Activated T-cell treated with anti-CD3 and anti-CD28 coated beads, Interleukin-2, amount 50 U/mL, for 24 hours (primary cell): ENCODE measurements around the gene NGFR.
A peak's percentile ranks its signal among the peaks of the same experiment; 100 is the strongest.

Experiments
- DNase-seq: peaks from one replicate; pipeline ENCODE4 v3.0.0-alpha.2; 2020
- H3K27ac Mint-ChIP-seq: 2 replicates; pipeline ENCODE4 v1.8.0; 2020; ENCODE audit warnings: mild to moderate bottlenecking, mixed read lengths
- H3K27me3 Mint-ChIP-seq: 2 replicates; pipeline ENCODE4 v1.8.0; 2020; ENCODE audit warnings: mixed read lengths
- H3K36me3 Mint-ChIP-seq: 2 replicates; pipeline ENCODE4 v1.8.0; 2020; ENCODE audit warnings: low read depth, mixed read lengths
- H3K4me1 Mint-ChIP-seq: 2 replicates; pipeline ENCODE4 v1.8.0; 2020; ENCODE audit warnings: low read depth, mixed read lengths
- H3K4me3 Mint-ChIP-seq: 2 replicates; pipeline ENCODE4 v1.8.0; 2020; ENCODE audit warnings: mild to moderate bottlenecking, moderate library complexity, mixed read lengths
- H3K9me3 Mint-ChIP-seq: 2 replicates; pipeline ENCODE4 v1.8.0; 2020; ENCODE audit warnings: mixed read lengths

NGFR gene

DNA sequence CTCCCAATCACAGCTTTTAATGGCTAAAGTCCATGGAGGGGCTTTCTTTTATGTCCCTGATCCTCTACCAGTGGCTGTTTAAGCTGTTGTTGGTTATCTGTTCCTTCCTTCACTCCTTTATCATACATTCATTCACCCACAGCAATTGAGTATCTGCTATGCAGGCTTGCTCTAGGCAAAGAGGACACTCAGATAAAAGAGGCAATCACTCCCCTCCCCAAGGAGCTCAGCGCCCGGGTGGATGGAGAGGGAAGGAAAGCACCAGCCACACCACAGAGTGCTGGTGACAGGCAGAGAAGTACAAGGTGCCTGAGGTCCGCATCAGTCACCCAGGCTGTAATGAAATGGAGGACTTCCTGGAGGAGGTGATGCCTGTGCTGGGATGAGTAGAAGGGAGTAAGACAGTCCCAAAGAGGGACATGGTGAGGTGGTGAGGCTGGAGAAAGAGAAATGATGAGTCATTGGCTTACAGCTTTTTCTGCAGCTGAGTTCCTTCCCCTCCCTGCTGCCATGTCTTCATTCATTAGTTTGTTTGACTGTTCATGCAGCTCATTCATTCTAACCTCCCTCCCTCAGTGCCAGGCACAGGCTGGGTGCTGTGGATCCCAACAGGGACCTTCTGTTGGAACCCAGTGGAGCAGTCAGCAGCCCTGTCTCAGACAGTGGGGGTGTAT is 12.8 kb upstream of the NGFR start:
- H3K27ac Mint-ChIP-seq = no peak overlapping the region
- H3K36me3 Mint-ChIP-seq = no peaks in the 10 kb centered on the region
- DNase-seq = no peak
- no peaks in the 10 kb centered on the region for H3K9me3 Mint-ChIP-seq
- peaks cover 6% of the 10 kb centered on the region for H3K4me1 Mint-ChIP-seq
- H3K27me3 Mint-ChIP-seq = peaks cover 69% of the 10 kb centered on the region
- no peak overlapping the region for H3K4me3 Mint-ChIP-seq

DNA sequence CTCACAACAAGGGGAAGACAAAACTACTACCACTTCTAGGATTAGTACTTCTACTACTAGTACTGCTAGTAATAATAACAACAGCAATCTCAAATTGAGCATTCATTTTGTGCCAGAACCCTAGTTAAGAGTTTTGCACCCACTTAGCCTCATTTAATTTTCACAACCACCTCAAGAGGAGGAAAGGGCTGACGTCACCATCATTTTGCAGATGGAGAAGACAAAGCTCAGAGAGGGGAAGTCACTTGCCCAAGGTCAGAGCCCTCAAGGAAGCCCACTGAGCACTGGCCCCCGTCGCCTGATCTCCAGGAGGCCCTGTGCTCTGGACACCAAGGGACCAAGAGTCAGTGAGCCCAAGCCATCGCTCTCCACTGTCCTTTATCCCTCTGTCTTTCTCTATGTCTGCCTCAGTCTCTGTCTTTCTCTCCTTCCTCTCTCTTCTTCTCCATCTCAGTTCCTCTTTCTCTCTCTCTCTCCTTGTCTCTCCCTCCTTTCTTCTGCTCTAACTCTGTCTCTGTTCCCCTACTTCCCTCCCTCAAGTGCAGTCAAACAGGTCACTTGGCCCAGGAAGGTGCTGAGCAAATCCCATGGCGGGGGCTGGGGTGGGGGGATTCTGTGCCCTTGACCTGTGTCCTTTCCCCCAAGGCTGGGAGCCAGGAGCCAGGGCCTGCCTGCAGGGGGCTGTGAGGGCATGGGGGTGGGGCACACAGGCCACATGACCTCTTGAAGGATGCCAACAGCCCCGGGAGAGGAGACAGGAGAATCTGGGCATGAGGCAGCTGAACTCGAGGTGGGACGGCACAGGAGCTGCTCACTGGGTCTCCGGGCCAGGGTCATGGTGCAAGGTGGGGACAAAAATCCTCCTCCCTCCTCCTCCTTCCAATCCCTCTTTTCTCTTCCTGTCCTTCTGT is 11.2 kb upstream of the NGFR start:
- peaks cover 6% of the 10 kb centered on the region for H3K4me1 Mint-ChIP-seq
- no peak for DNase-seq
- no peak overlapping the region for H3K4me3 Mint-ChIP-seq
- H3K9me3 Mint-ChIP-seq = no peaks in the 10 kb centered on the region
- no peak overlapping the region for H3K27ac Mint-ChIP-seq
- H3K27me3 Mint-ChIP-seq = peaks cover 65% of the 10 kb centered on the region
- no peaks in the 10 kb centered on the region for H3K36me3 Mint-ChIP-seq

DNA sequence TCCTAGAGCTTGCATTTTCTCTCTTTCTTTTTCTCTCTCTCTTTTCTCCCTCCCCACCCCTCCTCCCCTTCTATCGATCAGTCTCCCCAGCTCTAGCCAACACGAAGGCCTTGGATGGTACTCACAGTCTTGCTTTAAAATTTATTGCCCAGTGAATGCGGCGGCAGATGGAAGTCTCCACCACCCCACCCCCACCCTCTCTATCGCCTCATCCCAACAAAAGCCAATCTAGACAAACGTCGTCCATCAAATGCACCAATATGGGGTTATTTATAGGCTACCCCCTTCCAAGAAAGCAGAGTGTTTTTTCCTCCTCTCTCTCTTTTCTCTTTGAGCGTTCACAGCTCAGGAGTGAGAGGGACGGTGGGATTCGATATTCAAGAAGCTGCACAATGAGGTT is 10.5 kb upstream of the NGFR start:
- no peak for DNase-seq
- H3K9me3 Mint-ChIP-seq = no peaks in the 10 kb centered on the region
- H3K36me3 Mint-ChIP-seq = no peaks in the 10 kb centered on the region
- no peak overlapping the region for H3K4me3 Mint-ChIP-seq
- peaks cover 6% of the 10 kb centered on the region for H3K4me1 Mint-ChIP-seq
- peaks cover 63% of the 10 kb centered on the region for H3K27me3 Mint-ChIP-seq
- no peak overlapping the region for H3K27ac Mint-ChIP-seq

DNA sequence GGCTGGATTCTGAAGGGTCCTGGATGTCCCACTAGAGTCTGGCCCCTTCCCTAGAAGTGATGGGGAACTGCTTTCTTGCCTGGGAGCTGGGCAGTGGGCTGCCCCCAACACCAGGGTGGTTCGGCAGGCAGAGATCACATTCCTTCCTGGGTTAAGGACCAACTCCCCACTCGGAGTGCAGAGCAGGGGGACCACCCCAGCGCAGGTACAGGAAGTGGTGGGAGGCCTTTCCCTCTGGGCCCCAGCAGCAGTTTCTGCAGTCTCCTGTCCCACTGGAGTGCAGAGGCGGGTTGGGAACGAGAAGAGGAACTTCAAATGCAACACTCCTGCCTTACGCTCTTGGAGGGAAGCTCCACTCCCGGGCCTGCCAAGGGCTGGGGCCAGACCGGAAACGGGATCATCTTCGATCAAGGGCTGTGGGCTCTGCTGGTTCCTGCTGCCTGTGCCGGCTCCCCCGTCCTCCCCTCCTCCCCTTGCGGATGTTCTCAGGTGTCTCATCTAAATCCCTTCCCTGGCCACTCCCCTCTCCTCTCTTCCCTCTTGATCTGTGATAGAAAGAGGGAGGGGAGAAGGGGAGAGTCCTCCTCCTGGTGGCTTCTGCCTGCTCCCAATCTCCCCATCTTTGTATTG is 9.0 kb upstream of the NGFR start:
- no peak overlapping the region for H3K4me3 Mint-ChIP-seq
- peaks cover 6% of the 10 kb centered on the region for H3K4me1 Mint-ChIP-seq
- peaks cover 61% of the 10 kb centered on the region for H3K27me3 Mint-ChIP-seq
- no peaks in the 10 kb centered on the region for H3K9me3 Mint-ChIP-seq
- H3K27ac Mint-ChIP-seq = no peak overlapping the region
- H3K36me3 Mint-ChIP-seq = no peaks in the 10 kb centered on the region
- DNase-seq = no peak

DNA sequence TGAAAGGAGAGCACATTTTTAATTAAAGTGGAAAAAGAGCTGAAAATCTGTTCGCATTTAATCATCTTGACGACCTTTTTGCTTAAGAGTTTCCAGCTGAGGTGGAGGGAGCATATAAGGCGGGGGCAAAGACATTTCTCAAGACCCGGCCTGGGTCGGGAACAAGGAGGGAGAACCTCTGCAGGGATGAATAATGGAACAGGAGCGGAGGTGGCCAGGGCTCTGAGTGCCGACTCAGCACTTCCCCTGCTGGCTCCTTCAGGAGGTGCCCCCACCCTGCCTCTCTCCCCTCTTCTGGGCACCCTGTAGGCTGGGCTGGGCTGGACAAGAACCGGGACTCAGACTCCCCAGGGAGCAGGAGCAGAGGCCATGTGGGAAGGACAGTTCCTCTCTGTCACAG is 7.9 kb upstream of the NGFR start:
- Mint-ChIP-seq H3K4me3 (no peak overlapping the region), H3K27me3 (peaks cover 62% of the 10 kb centered on the region), H3K36me3 (no peaks in the 10 kb centered on the region), H3K27ac (no peak overlapping the region), H3K9me3 (no peaks in the 10 kb centered on the region), H3K4me1 (peaks cover 6% of the 10 kb centered on the region)
- DNase-seq = no peak

DNA sequence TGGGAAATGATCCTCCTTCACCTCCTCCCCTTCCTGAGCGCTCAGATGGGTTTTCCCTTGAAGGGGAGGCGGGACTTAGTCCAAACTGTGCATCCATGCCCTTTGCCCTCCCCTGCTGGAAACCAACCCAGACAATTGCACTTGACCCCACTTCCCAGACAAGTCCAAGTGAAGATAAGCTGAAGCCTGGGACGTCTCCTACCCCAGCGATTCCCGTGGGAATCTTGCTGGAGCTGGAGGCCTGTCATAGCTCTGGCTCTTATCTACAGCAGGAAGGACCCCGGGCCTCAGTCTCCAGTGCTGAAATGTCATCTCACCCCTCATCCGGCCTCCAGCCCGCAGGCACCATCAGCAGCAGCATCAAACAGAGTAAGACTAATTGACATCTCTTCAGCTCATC is 6.5 kb upstream of the NGFR start:
- no peak overlapping the region for H3K4me3 Mint-ChIP-seq
- peaks cover 55% of the 10 kb centered on the region for H3K27me3 Mint-ChIP-seq

GRCh38 chr17:49489348-49489747 is 5.7 kb upstream of the NGFR start:
- peaks cover 56% of the 10 kb centered on the region for H3K27me3 Mint-ChIP-seq
- H3K4me1 Mint-ChIP-seq = peaks cover 7% of the 10 kb centered on the region

More for the DNA sequence above, 6.5 kb upstream of the NGFR start:
- Mint-ChIP-seq H3K36me3 (no peaks in the 10 kb centered on the region), H3K4me1 (peaks cover 6% of the 10 kb centered on the region), H3K27ac (no peak overlapping the region), H3K9me3 (no peaks in the 10 kb centered on the region)
- no peak for DNase-seq

DNA sequence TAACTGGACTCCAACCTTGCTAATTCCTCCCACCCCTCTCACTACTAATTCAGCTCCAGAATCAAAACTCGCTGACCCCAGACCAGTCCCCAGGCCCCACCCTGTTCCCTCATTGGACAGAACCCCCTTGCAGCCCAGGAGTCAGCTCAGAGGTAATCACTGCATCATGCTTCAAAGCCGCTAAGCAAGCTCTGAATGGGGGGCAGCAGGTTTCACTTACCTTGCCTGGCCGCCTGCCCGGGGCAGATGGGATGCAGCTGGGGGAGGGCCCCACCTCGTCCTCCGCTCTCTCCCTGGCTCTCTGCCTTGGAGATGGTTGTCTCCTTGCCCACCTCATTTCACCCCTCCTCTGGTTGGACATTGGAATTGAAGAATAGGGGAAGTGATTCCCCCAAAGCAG is 4.8 kb upstream of the NGFR start:
- no peaks in the 10 kb centered on the region for H3K9me3 Mint-ChIP-seq
- H3K36me3 Mint-ChIP-seq = no peaks in the 10 kb centered on the region
- no peak overlapping the region for H3K27ac Mint-ChIP-seq
- peaks cover 11% of the 10 kb centered on the region for H3K4me1 Mint-ChIP-seq
- no peak overlapping the region for H3K4me3 Mint-ChIP-seq
- peaks cover 52% of the 10 kb centered on the region for H3K27me3 Mint-ChIP-seq
- DNase-seq = no peak

More at GRCh38 chr17:49489348-49489747, 5.7 kb upstream of the NGFR start:
- Mint-ChIP-seq H3K27ac (no peak overlapping the region), H3K9me3 (no peaks in the 10 kb centered on the region), H3K4me3 (no peak overlapping the region), H3K36me3 (no peaks in the 10 kb centered on the region)
- no peak for DNase-seq

GRCh38 chr17:49491192-49491769 is 3.8 kb upstream of the NGFR start:
- peaks cover 51% of the 10 kb centered on the region for H3K27me3 Mint-ChIP-seq
- H3K9me3 Mint-ChIP-seq = no peaks in the 10 kb centered on the region
- no peak overlapping the region for H3K27ac Mint-ChIP-seq
- no peak for DNase-seq
- no peaks in the 10 kb centered on the region for H3K36me3 Mint-ChIP-seq
- peaks cover 15% of the 10 kb centered on the region for H3K4me1 Mint-ChIP-seq
- no peak overlapping the region for H3K4me3 Mint-ChIP-seq

- H3K36me3 Mint-ChIP-seq = no peaks in the 10 kb centered on the region
- peak overlapping the region; percentile 67 for H3K4me3 Mint-ChIP-seq
- H3K9me3 Mint-ChIP-seq = no peaks in the 10 kb centered on the region
- peaks cover 55% of the 10 kb centered on the region for H3K27me3 Mint-ChIP-seq
- no peak overlapping the region for H3K27ac Mint-ChIP-seq
- H3K4me1 Mint-ChIP-seq = peaks cover 28% of the 10 kb centered on the region
- no peak for DNase-seq
Measured at GRCh38 chr17:49494399-49494985, 601 bp upstream of the NGFR start.

DNA sequence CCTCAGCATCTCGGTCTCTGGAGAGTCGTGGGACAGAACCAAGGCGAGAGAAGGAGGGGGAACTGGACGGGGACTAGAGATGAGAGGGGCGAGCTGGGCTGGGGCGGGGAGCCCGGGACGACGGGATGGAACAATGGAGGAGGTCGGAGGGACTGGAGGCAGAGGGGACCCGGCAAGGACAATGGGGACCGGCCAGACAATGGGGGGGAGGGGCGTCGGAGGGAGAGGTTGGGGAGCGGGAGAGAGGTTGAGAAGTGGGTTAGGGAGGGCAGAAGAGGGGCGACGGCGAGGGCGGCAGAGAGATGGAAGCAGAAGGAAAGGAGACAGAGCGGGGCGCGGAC is 719 bp downstream of the NGFR start:
- Mint-ChIP-seq H3K27me3 (peaks cover 62% of the 10 kb centered on the region), H3K4me1 (peaks cover 28% of the 10 kb centered on the region), H3K9me3 (no peaks in the 10 kb centered on the region), H3K36me3 (no peaks in the 10 kb centered on the region), H3K27ac (no peak overlapping the region), H3K4me3 (peak overlapping the region; percentile 68)
- DNase-seq = no peak

- peaks cover 28% of the 10 kb centered on the region for H3K4me1 Mint-ChIP-seq
- H3K27ac Mint-ChIP-seq = no peak overlapping the region
- H3K27me3 Mint-ChIP-seq = peaks cover 67% of the 10 kb centered on the region
- DNase-seq = peak; percentile 89
- H3K4me3 Mint-ChIP-seq = peak overlapping the region; percentile 68
- H3K9me3 Mint-ChIP-seq = no peaks in the 10 kb centered on the region
- H3K36me3 Mint-ChIP-seq = no peaks in the 10 kb centered on the region
Measured at GRCh38 chr17:49496183-49496866, 1.2 kb downstream of the NGFR start.

DNA sequence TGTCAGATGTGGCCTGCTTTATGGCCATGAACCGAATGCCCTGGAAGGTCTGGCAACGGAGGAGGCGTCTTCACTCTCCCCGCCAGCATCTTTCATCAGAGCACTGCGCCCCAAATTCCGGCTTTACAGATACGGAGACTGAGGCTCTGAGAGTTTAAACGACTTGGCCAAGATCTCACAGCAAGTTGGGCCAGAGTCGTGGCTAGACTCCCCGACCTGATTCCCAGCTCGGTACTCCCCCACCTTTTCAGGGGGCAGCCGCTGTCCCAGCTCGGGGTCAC is 1.7 kb downstream of the NGFR start:
- H3K27ac Mint-ChIP-seq = no peak overlapping the region
- no peaks in the 10 kb centered on the region for H3K9me3 Mint-ChIP-seq
- peak overlapping the region; percentile 68 for H3K4me3 Mint-ChIP-seq
- DNase-seq = peak; percentile 49
- H3K36me3 Mint-ChIP-seq = no peaks in the 10 kb centered on the region
- H3K27me3 Mint-ChIP-seq = peaks cover 71% of the 10 kb centered on the region
- peaks cover 28% of the 10 kb centered on the region for H3K4me1 Mint-ChIP-seq
